ENCODE data around the gene NCDN. TPM values are rescaled to one million over a fixed set of nuclear protein-coding genes. Genes with fewer than 3 reads are reported as not detected.

Gene NCDN
- total RNA-seq, 1 experiment from 2014 or later: 39.2 TPM

DNA sequence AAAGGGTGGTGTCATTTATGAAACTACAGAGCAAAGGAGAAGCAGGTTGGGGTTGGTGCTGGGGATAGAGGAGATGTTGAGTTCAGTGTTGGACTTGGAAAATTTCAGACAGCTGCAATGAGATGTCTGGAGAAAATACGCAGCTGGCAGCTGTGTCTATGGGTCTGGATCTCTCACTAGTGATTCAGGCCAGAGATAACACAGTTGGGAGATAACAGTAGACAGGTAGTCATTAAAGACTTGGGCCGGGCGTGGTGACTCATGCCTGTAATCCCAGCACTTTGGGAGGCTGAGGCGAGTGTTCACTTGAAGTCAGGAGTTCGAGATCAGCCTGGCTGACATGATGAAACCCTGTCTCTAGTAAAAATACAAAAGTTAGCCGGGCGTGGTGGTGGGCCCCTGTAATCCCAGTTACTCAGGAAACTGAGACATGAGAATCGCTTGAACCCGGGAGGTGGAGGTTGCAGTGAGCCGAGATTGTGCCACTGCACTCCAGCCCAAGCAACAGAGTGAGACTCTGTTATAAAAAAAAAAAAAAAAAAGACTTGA is 13.1 kb downstream of the NCDN start:
- peaks cover 4% of the 10 kb centered on the region for H3K36me3 Mint-ChIP-seq
- peaks cover 68% of the 10 kb centered on the region for H3K27me3 Mint-ChIP-seq (ENCODE audit: low read depth)
- TF ChIP-seq TEAD1 (CRISPR knock-in tag; IDR thresholded peaks at IDR 0.05) (no peak), ETV6 (CRISPR knock-in tag; IDR thresholded peaks at IDR 0.05) (no peak), FOXP1 (CRISPR knock-in tag; IDR thresholded peaks at IDR 0.05; ENCODE audit: borderline replicate concordance) (no peak), NFE2L1 (CRISPR knock-in tag; IDR thresholded peaks at IDR 0.05) (no peak), ZBTB21 (CRISPR knock-in tag; IDR thresholded peaks at IDR 0.05; ENCODE audit: borderline replicate concordance) (no peak), ZNF121 (CRISPR knock-in tag; IDR thresholded peaks at IDR 0.05) (no peak), MXD4 (CRISPR knock-in tag; IDR thresholded peaks at IDR 0.05; ENCODE audit: borderline replicate concordance) (no peak), SMAD3 (CRISPR knock-in tag; IDR thresholded peaks at IDR 0.05; ENCODE audit: borderline replicate concordance) (no peak), IRF2 (CRISPR knock-in tag; IDR thresholded peaks at IDR 0.05; ENCODE audit: borderline replicate concordance, low read depth) (no peak)
- TF ChIP-seq, protein P1, sequence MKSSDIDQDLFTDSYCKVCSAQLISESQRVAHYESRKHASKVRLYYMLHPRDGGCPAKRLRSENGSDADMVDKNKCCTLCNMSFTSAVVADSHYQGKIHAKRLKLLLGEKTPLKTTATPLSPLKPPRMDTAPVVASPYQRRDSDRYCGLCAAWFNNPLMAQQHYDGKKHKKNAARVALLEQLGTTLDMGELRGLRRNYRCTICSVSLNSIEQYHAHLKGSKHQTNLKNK (CRISPR knock-in tag; IDR thresholded peaks at IDR 0.05): no peak
- TF ChIP-seq, protein P2, sequence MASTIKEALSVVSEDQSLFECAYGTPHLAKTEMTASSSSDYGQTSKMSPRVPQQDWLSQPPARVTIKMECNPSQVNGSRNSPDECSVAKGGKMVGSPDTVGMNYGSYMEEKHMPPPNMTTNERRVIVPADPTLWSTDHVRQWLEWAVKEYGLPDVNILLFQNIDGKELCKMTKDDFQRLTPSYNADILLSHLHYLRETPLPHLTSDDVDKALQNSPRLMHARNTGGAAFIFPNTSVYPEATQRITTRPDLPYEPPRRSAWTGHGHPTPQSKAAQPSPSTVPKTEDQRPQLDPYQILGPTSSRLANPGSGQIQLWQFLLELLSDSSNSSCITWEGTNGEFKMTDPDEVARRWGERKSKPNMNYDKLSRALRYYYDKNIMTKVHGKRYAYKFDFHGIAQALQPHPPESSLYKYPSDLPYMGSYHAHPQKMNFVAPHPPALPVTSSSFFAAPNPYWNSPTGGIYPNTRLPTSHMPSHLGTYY (CRISPR knock-in tag; IDR thresholded peaks at IDR 0.05): no peak
- TF ChIP-seq, protein P3, sequence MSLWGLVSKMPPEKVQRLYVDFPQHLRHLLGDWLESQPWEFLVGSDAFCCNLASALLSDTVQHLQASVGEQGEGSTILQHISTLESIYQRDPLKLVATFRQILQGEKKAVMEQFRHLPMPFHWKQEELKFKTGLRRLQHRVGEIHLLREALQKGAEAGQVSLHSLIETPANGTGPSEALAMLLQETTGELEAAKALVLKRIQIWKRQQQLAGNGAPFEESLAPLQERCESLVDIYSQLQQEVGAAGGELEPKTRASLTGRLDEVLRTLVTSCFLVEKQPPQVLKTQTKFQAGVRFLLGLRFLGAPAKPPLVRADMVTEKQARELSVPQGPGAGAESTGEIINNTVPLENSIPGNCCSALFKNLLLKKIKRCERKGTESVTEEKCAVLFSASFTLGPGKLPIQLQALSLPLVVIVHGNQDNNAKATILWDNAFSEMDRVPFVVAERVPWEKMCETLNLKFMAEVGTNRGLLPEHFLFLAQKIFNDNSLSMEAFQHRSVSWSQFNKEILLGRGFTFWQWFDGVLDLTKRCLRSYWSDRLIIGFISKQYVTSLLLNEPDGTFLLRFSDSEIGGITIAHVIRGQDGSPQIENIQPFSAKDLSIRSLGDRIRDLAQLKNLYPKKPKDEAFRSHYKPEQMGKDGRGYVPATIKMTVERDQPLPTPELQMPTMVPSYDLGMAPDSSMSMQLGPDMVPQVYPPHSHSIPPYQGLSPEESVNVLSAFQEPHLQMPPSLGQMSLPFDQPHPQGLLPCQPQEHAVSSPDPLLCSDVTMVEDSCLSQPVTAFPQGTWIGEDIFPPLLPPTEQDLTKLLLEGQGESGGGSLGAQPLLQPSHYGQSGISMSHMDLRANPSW (CRISPR knock-in tag; conservative IDR thresholded peaks at IDR 0.05; ENCODE audit: low read depth): no peak
- TF ChIP-seq, protein P4, sequence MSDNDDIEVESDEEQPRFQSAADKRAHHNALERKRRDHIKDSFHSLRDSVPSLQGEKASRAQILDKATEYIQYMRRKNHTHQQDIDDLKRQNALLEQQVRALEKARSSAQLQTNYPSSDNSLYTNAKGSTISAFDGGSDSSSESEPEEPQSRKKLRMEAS (CRISPR knock-in tag; IDR thresholded peaks at IDR 0.05): no peak
- no peak overlapping the region for H3K4me3 Mint-ChIP-seq
- ATAC-seq (no peak), DNase-seq (ENCODE audit: low spot score) (no peak)
- H3K4me1 Mint-ChIP-seq: peaks cover 22% of the 10 kb centered on the region
- POLR2A ChIA-PET: interaction anchor here (1.0 kb wide), 1 partner anchor 200 kb away, joined by 3 read pairs; no protein-coding TSS in a partner anchor
- CTCF ChIA-PET: interaction anchor here (0.6 to 2.4 kb wide), 5 partner anchors 13 to 157 kb away, joined by 3 to 14 read pairs (median 8); partner anchors contain the start of genes KIAA0319L and NCDN
- H3K27ac Mint-ChIP-seq: no peak overlapping the region
- H3K9me3 Mint-ChIP-seq: no peaks in the 10 kb centered on the region

DNA sequence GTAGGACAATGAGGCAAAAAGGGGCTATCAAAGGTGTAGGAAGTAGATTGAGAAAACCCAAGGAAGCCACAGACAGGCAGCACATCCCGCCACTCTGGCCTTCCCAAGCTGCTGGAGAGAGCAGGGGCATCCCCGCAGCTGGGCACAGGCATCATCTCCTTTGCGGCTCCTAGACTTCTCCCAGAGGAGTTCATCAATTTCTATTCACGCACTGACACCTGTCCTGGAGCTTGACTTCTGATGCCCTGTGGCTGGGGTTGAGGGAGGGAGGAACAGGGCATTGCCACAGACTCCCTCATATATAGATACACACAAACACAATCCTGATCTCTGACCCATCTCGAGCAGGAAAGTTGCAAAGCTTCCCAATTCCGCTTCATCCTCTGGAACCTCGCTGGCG is 13.7 kb downstream of the NCDN start:
- H3K27ac Mint-ChIP-seq: no peak overlapping the region
- DNase-seq (ENCODE audit: low spot score) (no peak), ATAC-seq (no peak)
- peaks cover 4% of the 10 kb centered on the region for H3K36me3 Mint-ChIP-seq
- peaks cover 28% of the 10 kb centered on the region for H3K4me1 Mint-ChIP-seq
- no peaks in the 10 kb centered on the region for H3K9me3 Mint-ChIP-seq
- ChIA-PET POLR2A (interaction anchor here (1.0 kb wide), 1 partner anchor 199 kb away, joined by 3 read pairs; no protein-coding TSS in a partner anchor), CTCF (interaction anchor here (1.4 to 2.4 kb wide), 5 partner anchors 14 to 156 kb away, joined by 3 to 14 read pairs (median 8); partner anchors contain the start of genes KIAA0319L and NCDN)
- H3K4me3 Mint-ChIP-seq: no peak overlapping the region
- H3K27me3 Mint-ChIP-seq (ENCODE audit: low read depth): peaks cover 74% of the 10 kb centered on the region
- TF ChIP-seq, protein P5, sequence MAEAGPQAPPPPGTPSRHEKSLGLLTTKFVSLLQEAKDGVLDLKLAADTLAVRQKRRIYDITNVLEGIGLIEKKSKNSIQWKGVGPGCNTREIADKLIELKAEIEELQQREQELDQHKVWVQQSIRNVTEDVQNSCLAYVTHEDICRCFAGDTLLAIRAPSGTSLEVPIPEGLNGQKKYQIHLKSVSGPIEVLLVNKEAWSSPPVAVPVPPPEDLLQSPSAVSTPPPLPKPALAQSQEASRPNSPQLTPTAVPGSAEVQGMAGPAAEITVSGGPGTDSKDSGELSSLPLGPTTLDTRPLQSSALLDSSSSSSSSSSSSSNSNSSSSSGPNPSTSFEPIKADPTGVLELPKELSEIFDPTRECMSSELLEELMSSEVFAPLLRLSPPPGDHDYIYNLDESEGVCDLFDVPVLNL (CRISPR knock-in tag; IDR thresholded peaks at IDR 0.05; ENCODE audit: borderline replicate concordance, low read depth): no peak
- no peak for TF ChIP-seq CREM (CRISPR knock-in tag; IDR thresholded peaks at IDR 0.05)
- no peak for TF ChIP-seq NFE2L1 (CRISPR knock-in tag; IDR thresholded peaks at IDR 0.05)
- TF ChIP-seq NR3C1 (CRISPR knock-in tag; conservative IDR thresholded peaks at IDR 0.05; ENCODE audit: low read depth): no peak
- TF ChIP-seq, protein P6, sequence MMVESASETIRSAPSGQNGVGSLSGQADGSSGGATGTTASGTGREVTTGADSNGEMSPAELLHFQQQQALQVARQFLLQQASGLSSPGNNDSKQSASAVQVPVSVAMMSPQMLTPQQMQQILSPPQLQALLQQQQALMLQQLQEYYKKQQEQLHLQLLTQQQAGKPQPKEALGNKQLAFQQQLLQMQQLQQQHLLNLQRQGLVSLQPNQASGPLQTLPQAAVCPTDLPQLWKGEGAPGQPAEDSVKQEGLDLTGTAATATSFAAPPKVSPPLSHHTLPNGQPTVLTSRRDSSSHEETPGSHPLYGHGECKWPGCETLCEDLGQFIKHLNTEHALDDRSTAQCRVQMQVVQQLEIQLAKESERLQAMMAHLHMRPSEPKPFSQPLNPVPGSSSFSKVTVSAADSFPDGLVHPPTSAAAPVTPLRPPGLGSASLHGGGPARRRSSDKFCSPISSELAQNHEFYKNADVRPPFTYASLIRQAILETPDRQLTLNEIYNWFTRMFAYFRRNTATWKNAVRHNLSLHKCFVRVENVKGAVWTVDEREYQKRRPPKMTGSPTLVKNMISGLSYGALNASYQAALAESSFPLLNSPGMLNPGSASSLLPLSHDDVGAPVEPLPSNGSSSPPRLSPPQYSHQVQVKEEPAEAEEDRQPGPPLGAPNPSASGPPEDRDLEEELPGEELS (CRISPR knock-in tag; IDR thresholded peaks at IDR 0.05): no peak
- TF ChIP-seq CREB1 (CRISPR knock-in tag; IDR thresholded peaks at IDR 0.05): no peak
- TF ChIP-seq NR2C2 (CRISPR knock-in tag; IDR thresholded peaks at IDR 0.05): no peak

All from WTC11 (cell line).